ENCODE data around the gene SSH2.

SSH2 gene

GRCh38 chr17:29595943-29596774 lies 333.9 kb downstream of the SSH2 start:
- DNase-seq: no peak

DNA sequence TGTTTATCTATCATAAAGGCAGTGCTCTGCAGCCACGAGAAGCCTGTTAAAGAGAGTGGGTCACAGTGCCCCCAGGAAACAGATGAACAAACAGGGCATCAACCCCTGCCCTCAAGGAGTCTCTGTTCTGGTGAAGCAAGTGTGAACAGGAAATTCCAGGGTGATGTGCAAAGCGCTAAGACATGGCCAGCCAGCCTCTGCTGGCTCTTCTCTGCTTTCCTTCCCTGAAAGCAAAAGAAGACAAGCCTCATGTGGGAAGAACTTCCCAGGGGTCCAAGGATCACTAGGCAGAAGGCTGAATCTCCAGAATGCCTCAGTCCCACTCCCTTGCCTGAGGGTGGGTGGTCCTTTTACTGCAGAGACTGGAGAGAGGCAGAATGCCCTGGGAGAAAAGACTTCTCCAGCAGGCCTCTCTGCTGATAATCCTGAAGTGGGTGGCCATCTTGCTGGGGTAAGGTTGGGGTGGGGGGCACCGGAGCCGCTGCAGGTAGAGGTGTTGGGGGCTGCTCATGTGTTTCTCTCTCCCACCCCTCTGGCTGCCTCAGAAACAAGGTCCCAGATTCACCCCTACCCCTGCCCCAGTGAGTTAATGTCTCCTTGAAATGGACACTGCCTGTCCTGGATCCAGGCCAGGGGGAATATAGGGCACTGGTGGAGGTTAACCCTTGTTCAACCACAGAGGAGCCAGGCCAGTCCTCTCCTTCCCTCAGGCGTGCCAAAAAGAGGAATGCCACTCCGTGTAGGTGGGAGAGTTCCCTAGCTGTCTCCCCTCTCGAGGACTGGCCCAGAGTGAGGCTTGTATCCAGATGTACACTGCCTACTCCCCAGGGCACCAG lies 334.7 kb downstream of the SSH2 start:
- DNase-seq: no peak

DNA sequence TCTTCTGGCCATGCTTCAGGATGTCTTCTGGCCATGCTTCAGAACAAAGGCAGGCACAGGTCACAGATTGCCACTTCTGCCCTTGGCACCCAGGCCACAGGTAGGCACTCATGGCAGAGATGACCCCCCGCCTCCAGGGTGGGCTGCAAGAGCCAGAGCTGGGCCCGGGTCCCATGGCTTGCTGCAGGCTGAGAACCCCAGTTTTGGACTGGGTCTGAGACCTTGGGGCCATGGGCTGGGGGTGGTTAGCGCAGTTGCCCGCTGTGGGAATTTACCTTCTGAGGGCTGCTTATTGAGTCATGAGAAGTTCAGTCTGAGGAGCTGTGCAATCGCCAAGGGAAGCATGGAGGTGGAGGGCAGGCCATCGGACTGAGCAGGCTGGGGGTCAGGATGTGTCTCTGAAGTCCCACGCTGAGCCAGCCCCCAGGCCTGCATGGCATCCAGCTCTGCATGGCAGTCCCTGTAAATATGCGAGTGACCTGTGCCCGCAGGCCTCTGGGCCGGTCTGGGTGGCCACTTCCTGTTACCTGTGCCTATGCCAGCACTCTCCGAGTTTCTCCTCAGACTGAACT lies 335.4 kb downstream of the SSH2 start:
- DNase-seq: no peak

- DNase-seq: no peak
Observed at GRCh38 chr17:29593591-29594518, 336.2 kb downstream of the SSH2 start.

DNA sequence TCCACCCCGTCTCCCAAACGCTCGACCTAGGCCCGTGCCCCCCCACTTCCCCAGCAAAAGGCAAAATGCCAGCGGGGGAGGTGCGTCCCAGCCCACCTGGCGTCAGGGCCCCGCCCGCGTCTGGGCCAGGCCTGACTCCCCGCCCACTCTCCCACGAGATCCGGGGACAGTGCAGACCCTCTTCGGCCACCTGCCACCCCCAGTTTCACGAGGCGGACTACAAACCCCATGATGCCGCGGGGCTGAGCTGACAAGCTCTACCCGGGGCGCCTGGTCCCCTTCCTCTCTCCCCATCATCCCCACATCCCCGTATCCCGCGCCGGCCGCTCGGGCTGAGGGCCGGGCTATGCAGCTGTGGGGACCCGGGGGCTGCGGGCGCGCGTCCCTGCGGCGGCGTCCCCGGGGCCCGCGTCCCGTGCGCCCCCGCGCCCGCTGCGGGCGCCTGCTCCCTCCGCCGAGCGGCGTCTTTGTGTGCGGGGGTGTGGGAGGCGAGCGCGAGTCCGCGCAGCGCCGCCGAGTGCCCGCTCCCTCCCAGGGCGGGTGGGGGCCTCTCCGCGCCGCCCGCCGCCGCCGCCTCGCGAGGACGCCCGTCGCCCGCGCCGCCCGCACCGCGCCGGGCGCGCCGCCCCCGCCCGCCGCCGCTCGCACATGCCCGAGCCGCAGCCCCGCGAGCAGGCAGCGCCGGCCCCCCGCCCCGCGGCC lies 337.0 kb downstream of the SSH2 start, which contains the start of gene ANKRD13B:
TSS of gene ANKRD13B (plus strand) at position 283 of the 702 bp plus-strand sequence. CDS start 490 bp downstream, outside the sequence.
- peak; percentile 85 for DNase-seq

GRCh38 chr17:29591737-29592608 lies 338.1 kb downstream of the SSH2 start:
- DNase-seq: peak; percentile 94

DNA sequence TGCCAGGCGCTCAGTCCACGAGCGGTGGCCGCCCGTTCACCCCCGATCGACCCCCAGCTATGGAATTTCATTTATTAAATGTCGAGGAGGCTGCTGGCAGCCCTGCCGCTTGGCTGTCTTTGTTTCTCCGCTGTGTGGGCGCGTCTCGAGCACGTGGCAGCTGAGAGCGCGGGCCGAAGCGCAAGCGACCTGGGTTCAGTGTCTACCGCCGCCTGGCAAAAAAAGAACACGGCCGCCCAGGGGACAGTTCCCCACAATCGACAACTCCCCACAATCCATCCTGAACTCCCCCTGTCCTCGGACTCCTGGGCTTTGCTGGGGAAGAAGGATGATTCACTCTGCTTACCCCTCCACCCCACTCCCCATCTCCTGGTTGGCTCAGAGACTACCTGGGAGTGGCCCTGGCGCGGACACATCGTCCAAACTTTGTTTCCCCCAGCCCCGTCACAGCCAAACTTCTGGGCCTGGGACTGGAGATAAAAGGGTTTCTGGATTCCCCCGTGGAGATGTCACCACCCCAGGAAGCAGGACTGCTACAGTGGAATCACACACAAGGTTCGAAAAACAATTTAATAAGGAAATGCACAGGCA lies 338.8 kb downstream of the SSH2 start:
- peak; percentile 81 for DNase-seq

DNA sequence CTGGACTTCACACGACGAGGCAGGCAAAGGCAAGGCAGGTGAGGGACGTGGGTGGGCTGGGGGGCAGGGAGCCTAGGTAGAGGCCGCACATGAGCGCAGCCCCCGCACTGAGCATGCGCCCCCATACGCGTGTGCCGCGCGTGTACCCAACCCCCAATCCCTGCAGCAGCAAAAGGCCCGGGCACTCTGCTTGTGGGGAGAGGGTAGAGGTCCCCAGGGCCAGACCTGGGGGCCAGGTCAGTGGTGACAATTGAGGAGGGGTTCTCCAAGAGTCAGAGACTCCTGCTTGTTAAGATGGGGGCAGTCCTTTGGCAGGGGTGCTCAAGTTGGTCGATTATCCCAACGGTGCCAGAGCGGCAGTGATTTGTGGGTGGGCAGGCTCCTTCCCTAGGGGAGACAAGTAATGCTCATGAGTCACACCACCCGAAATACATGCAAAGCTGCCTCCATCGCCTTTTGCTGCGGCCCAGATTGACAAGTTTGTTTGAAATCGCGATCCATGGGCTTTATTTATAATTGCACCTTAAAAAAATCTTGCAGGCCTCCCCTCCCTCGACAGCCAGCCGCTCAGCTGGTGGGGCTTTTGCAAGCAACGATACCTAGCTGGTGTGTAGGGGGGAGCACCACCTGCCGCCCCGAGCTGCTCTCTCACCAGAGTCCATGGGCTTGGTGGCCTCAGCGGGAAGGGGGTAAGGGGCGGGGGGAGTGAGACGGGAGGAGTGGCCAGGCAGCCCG lies 339.4 kb downstream of the SSH2 start:
- peak; percentile 76 for DNase-seq

GRCh38 chr17:29589524-29590410 lies 340.3 kb downstream of the SSH2 start, which contains the start of gene GIT1:
Gene GIT1 (minus strand): TSS chr17:29589648. CDS start chr17:29589378, 270 bp downstream.
- peak; percentile 91 for DNase-seq

DNA sequence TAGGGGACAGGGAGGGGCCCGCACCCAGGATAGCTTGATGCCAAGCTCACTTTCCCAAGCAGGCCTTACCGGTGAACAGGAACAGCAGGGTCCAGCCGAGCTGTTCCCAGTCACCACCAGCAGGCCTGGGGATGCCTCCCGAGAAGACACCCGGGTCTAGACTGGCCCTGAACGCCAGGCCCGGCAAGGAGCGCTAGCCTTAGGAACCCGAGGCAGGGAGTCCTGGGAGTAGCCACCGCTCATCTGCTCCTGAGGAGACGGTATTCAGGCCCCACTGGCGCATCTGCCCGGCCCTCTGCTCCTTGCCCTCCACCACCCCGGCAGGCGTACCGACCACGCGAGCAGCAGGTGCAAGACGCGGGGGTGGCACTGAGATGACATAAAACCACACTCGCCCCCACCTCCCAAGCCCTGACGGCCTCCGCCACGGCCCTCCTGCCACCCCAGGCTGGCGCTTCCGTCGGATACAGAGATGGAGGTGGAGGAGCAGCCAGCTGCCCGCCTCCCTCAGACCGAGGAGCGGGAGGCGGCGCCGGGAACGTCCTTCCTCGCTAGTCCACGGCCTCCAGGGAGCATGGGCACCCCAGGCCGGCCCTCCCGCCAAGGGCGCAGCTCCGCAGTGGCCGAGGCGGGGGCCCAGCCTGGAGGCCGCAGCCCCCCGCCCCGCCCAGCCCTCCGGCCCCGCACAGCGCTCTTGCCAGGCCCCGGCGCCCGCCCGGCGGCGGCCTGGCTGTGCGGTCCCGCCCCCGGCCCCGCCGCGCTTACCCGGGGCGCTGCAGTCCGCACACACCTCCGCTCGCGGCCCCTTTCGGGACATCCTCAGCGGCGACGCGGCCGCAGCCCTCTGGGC lies 341.2 kb downstream of the SSH2 start:
- peak; percentile 83 for DNase-seq

DNA sequence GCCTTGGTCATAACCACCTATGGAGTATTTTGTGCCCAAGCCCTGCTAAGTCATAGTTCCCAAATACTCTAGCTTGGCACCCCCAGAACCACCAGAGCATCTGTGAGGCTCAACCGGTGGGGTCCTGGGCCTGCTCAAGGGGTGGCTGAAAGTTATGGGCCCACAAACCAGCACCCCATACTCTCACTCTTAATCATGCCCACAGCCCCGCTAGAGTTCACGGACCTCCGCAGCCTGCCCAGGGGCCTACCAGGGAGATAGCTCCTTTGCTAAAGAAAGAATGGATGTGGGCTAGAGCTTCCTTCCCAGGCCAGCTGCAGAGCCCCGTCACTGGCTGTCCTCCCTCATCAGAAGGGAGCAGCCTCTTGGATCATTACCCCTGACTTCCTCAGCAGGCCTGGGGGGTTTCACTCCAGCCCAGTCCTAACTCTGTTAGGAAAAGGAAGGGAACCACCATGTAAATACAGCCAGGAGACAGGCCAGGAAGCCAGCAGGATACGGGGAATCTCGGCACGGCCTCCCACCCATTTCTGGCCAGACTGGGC lies 341.9 kb downstream of the SSH2 start:
- DNase-seq: no peak

GRCh38 chr17:29587591-29587990 lies 342.4 kb downstream of the SSH2 start:
- DNase-seq: no peak

- DNase-seq: no peak
Observed at GRCh38 chr17:29586676-29587469, 343.2 kb downstream of the SSH2 start.

- DNase-seq: no peak
Observed at GRCh38 chr17:29585080-29585751, 344.8 kb downstream of the SSH2 start.

GRCh38 chr17:29584452-29585079 lies 345.5 kb downstream of the SSH2 start:
- DNase-seq: no peak
